C4-2B (cell line): ENCODE results near the gene FYCO1.

Experiments used
- ZFX ChIP-seq: fragments of 450-650 bp; IDR thresholded peaks from 2 replicates; pipeline ENCODE4 v1.6.1; 2017
- TF ChIP-seq, protein P1 (sequence below): fragments of 450-650 bp; conservative IDR thresholded peaks from 2 replicates; pipeline ENCODE4 v1.5.1; 2017; ENCODE audit warnings: mild to moderate bottlenecking

DNA sequence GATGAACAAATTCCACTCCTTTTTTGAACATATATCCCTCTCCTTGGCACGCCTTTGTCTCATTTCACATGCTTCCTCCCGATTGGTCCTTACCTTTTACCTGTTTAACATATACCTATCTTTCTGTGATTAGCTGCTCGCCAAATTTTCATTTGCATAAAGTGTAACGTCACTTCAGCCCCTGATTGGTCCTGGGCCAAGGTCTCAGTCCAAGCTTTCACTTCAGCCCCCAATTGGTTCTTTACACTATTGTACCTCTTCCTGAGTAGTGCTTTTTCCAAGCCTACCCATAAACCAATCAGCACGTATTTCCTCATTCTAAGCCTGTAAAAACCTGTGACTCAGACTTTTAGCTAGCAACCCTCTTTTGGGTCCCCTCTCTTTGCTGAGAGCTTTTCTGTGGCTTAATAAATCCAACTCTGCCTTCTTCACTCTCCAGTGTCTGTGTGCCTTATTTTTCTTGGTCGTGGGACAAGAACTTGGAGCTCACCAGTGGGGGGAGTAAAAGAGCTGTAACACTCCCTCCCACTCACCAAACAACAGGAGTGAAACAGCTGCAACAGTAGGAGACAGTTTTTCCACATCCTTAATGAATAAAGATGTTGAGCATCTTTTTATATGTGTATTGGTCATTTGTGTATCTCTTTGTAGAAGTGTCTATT, 32.2 kb upstream of the FYCO1 start:
- TF ChIP-seq, protein P1, sequence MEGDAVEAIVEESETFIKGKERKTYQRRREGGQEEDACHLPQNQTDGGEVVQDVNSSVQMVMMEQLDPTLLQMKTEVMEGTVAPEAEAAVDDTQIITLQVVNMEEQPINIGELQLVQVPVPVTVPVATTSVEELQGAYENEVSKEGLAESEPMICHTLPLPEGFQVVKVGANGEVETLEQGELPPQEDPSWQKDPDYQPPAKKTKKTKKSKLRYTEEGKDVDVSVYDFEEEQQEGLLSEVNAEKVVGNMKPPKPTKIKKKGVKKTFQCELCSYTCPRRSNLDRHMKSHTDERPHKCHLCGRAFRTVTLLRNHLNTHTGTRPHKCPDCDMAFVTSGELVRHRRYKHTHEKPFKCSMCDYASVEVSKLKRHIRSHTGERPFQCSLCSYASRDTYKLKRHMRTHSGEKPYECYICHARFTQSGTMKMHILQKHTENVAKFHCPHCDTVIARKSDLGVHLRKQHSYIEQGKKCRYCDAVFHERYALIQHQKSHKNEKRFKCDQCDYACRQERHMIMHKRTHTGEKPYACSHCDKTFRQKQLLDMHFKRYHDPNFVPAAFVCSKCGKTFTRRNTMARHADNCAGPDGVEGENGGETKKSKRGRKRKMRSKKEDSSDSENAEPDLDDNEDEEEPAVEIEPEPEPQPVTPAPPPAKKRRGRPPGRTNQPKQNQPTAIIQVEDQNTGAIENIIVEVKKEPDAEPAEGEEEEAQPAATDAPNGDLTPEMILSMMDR: no peak
- no peak for TF ChIP-seq ZFX
